ENCODE measurements around the gene IDE. TPM values are rescaled to one million over a fixed set of nuclear protein-coding genes. Genes with fewer than 3 reads are reported as not detected.

The IDE gene
- total RNA-seq, 4 donors from 2014 or later, result 22.1 to 32.9 (median 24.4) TPM

GRCh38 chr10:92544296-92544695 is 29.6 kb downstream of the IDE start:
- Histone ChIP-seq H3K27me3 (no peaks in the 10 kb centered on the region), H3K27ac (no peak overlapping the region), H3K36me3 (no peaks in the 10 kb centered on the region), H3K4me1 (peaks cover 0 to 10% (median 3%) of the 10 kb centered on the region in 4 donors), H3K9me3 (no peaks in the 10 kb centered on the region), H3K4me3 (no peak overlapping the region)
- WGBS, 2 donors (ENCODE audit: low coverage in 1 of 2), result 39 to 77% methylated on average over 3 of the region's 3 CpGs
- TF ChIP-seq POLR2A (IDR thresholded peaks at IDR 0.05) (no peak), POLR2AphosphoS5 (IDR thresholded peaks at IDR 0.05) (no peak), CTCF (IDR thresholded peaks at IDR 0.05) (no peak), EP300 (IDR thresholded peaks at IDR 0.05; ENCODE audit: low read depth) (no peak)
- no peak for DNase-seq
- in situ Hi-C loops (cut with MboI; ENCODE audit: low pct_ligation_motif_present in 1 of 4, low pct_unique_long_range_greater_than_20kb in 1 of 4, low sequenced_read_pairs in 3 of 4), result no loop called here
- intact Hi-C loops (cut with DNase I; ENCODE audit: low total_unique reads), result no loop called here

- WGBS, 2 donors (ENCODE audit: low coverage in 1 of 2), result 98 to 99% methylated on average over 3 to 5 of the region's 5 CpGs
- TF ChIP-seq POLR2A (IDR thresholded peaks at IDR 0.05) (no peak), CTCF (IDR thresholded peaks at IDR 0.05) (no peak), POLR2AphosphoS5 (IDR thresholded peaks at IDR 0.05) (no peak), EP300 (IDR thresholded peaks at IDR 0.05; ENCODE audit: low read depth) (no peak)
Measured at GRCh38 chr10:92542458-92542857, 31.4 kb downstream of the IDE start.

GRCh38 chr10:92541583-92541982 is 32.3 kb downstream of the IDE start:
- Histone ChIP-seq H3K27me3 (no peaks in the 10 kb centered on the region), H3K27ac (no peak overlapping the region), H3K36me3 (no peaks in the 10 kb centered on the region), H3K9me3 (no peaks in the 10 kb centered on the region), H3K4me1 (peaks cover 0 to 23% (median 6%) of the 10 kb centered on the region in 4 donors), H3K4me3 (no peak overlapping the region)
- intact Hi-C loops (cut with DNase I; ENCODE audit: low total_unique reads) (no loop called here), in situ Hi-C loops (cut with MboI; ENCODE audit: low pct_ligation_motif_present in 1 of 4, low pct_unique_long_range_greater_than_20kb in 1 of 4, low sequenced_read_pairs in 3 of 4) (no loop called here)
- no peak for TF ChIP-seq POLR2A (IDR thresholded peaks at IDR 0.05)
- TF ChIP-seq EP300 (IDR thresholded peaks at IDR 0.05; ENCODE audit: low read depth), result no peak
- no peak for TF ChIP-seq CTCF (IDR thresholded peaks at IDR 0.05)
- TF ChIP-seq POLR2AphosphoS5 (IDR thresholded peaks at IDR 0.05), result no peak
- no peak for DNase-seq

More at GRCh38 chr10:92542458-92542857, 31.4 kb downstream of the IDE start:
- Histone ChIP-seq H3K4me1 (peaks cover 0 to 23% (median 6%) of the 10 kb centered on the region in 4 donors), H3K4me3 (no peak overlapping the region), H3K9me3 (no peaks in the 10 kb centered on the region), H3K27me3 (no peaks in the 10 kb centered on the region), H3K27ac (no peak overlapping the region), H3K36me3 (no peaks in the 10 kb centered on the region)
- in situ Hi-C loops (cut with MboI; ENCODE audit: low pct_ligation_motif_present in 1 of 4, low pct_unique_long_range_greater_than_20kb in 1 of 4, low sequenced_read_pairs in 3 of 4), result no loop called here
- no peak for DNase-seq
- intact Hi-C loops (cut with DNase I; ENCODE audit: low total_unique reads), result no loop called here

GRCh38 chr10:92538231-92538958 is 35.5 kb downstream of the IDE start:
- Histone ChIP-seq H3K9me3 (no peaks in the 10 kb centered on the region), H3K4me3 (no peak overlapping the region), H3K27me3 (no peaks in the 10 kb centered on the region), H3K36me3 (peaks cover 0 to 26% (median 4%) of the 10 kb centered on the region in 4 donors), H3K27ac (no peak overlapping the region), H3K4me1 (peaks cover 0 to 14% (median 3%) of the 10 kb centered on the region in 4 donors)
- no peak for DNase-seq
- TF ChIP-seq POLR2A (IDR thresholded peaks at IDR 0.05) (no peak), CTCF (IDR thresholded peaks at IDR 0.05) (no peak), EP300 (IDR thresholded peaks at IDR 0.05; ENCODE audit: low read depth) (no peak), POLR2AphosphoS5 (IDR thresholded peaks at IDR 0.05) (no peak)
- WGBS, 2 donors (ENCODE audit: low coverage in 1 of 2), result 57 to 60% methylated on average over 2 to 4 of the region's 4 CpGs
- intact Hi-C loops (cut with DNase I; ENCODE audit: low total_unique reads) (no loop called here), in situ Hi-C loops (cut with MboI; ENCODE audit: low pct_ligation_motif_present in 1 of 4, low pct_unique_long_range_greater_than_20kb in 1 of 4, low sequenced_read_pairs in 3 of 4) (no loop called here)

Data from transverse colon (tissue), 4 donors.